Cortex of kidney (tissue), 1 donor: ENCODE measurements around the gene HOXC10.

ENCODE experiments used
- DNase-seq: peaks from one replicate; lab custom pipeline; 2025; lab: John Stamatoyannopoulos, UW

HOXC10 gene

DNA sequence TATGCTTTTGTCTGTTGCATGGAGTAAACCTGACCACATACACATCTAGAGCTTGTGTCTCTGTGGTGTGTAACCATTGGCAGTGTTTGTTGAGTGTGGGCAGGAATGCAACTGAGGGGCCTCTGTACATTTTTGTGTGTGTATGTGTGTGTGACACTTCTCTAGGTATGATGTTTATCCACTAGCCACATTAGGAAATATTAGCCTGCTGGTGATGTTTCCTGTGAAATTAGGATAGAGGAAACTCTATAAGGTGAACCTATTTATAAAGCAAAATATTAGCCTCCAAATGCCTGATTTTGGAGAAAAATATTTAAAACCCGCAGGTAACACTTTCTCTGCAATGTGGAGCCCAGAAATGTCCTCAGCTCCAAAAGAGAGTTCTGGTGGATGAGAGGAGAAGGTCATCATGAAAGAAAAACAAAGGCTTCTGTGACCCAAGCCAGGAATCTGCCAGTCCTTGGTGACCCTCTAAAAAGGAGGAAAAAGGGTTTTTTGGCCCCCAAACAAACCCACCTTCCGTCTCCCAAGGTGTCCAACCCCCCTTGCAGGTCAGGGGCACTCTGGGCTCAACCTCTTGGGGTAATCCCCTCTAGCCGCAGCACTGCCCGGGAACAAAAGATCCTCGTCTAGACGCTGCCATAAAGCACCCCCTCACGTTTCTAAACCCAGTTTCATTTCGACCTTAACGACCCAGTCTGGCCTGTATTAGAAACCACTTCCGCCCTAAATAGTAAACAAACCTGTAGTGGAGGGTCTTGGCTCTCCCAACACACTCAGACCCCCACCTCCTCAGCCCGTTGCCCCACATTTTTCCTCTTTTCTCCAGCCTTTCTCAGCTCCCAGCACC is 7.1 kb upstream of the HOXC10 start:
- DNase-seq, result no peak

DNA sequence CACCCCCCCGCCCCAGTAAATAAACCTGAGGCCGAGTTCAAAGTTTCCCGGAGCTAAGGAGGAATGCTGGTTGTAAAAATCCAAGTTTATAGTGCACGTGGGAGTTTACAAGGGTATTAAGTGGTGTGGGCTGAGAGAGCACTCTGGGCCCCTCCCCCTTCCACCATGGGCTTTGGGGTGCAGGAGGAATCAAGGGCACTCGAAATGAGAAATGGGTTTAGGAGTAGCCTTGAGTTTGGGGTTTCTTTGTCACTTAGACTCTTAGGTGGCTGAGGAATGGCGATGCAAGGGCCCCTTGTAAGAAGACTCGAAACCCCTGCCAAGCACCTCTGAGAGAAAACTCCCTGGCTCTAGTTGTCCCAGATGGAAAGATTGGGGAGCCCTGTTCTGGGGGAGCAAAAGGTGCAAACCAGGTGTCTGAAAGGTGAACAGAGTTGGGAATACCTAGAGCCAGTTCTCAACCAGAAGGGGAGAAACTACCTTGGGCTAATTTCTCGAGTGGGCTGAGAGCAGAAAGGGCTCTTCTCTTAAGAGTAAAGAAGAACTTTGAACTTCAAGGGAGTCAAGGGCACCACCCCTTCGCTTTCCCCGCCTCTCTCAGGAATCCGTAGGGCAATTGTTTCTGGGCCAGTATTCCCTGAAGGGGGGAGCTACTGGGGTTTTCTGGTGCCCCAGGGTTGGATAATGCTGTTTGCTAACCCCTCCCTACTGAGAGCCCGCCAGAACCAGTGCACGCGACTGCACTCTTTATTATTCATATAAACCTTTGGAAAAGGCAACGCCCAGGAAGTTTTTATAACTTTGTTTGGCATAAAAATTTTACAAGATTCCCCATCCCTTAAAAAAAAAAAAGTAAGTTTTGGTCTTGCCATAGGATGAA is 6.2 kb upstream of the HOXC10 start:
- DNase-seq, result no peak

DNA sequence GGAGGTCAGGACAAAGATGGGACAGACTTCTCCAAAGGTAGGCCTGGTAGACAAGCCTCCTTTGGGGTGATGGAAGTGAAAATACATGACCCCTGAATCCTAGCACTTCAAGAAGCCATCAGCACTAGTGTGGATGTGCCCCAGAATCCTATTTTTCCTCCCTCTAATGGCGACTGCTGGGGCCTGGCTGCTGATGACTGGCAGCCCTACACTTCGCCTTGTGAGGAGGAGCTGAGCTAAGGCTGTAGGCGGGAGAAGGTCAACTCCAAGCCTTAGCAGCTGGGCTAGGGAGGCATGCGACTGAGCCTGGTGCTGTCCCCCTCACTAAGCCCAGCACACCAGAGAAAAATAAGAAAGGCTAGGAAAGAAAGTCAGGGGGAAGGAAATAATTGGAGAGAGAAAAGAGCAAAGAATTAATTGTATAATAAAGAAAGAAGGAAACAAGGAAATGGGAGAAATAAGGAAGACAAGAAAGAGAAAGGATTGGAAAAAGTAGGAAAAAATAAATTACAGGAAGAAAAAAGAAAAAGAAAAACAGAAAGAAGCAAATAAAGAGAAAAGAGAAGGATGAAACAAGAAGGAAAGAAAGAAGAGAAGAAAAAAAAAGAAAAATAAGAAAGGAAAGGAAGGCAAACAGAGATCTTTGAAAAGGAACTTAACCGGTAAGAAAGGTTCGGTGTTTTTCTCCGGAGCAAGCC is 4.7 kb upstream of the HOXC10 start:
- DNase-seq, result no peak

DNA sequence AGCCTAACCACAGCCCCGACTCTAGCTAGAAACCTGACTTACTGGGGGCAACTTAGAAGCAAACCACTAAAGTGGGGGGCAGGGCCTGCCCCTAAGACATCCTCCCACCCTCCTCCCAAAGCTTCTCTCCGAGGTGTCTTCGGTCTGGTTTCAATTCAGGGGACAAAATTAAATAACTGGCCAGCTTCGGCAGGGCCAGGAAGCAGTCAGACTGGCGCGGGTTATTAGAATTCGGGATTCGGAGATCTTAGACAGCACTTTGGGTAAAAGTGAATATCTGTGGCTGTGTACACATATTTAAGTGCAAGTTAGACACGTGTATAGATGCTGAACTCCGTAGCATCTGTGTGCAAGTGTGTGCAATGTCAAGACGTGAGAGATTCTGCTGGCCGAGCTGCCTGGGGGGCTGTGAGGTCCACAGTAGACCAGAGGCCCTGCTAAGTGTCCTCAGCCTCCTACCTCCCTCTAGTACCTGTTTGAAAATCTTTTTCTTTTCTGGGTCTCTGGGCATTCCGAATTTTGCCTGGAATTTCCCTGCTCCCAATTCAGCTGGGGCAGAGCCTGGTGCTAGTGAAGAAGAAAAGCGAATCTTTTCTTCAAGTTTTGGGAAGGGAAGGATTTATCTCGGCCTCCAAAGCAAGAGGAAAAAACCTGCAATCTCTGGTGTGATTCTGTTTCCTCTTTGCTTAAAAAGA is 4.0 kb upstream of the HOXC10 start:
- DNase-seq, result no peak

DNA sequence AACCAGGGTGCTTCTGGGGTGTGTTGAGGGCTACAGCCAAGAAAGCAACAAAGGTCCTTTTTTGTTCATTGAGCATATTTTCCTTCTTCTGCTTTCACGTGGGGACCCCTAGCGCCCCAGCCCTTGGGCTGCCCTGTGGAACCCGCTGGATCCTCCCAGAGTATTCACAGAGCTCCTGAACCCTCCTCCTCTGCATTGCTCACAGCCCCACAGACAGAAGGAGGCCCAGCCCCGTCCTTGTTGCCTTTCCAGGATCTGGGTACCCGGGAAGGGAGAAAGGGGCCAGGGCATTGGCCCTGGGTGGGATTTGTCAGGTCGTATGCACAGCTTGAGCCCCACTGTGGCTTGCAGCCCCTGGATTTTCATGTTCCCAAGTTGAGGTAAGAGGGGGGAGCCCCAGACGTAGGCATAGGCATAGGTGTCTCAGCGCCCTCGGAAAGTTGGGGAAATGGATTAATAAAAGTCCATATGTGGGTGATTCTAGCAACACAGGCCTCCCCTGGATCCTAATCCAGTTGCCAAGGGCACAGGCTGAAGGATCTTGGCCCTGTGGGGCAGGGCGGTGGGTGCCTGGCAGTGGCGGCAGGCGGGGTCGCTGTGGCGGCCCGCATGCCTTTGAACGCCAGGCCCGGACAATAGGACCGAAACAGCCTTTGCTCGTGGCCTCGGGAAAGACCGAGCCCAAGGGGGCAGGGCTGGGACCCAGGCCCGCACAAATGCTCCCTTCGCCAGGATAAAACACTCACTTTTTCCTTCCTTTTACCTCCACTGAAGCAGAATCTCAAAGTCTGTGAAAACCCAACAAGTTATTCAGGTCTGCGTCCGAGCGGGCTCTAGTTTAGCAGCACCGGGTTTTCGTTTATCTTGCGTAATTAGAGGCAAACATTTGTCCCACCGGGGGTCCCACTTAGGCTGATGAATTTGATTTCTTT is 3.0 kb upstream of the HOXC10 start:
- no peak for DNase-seq

DNA sequence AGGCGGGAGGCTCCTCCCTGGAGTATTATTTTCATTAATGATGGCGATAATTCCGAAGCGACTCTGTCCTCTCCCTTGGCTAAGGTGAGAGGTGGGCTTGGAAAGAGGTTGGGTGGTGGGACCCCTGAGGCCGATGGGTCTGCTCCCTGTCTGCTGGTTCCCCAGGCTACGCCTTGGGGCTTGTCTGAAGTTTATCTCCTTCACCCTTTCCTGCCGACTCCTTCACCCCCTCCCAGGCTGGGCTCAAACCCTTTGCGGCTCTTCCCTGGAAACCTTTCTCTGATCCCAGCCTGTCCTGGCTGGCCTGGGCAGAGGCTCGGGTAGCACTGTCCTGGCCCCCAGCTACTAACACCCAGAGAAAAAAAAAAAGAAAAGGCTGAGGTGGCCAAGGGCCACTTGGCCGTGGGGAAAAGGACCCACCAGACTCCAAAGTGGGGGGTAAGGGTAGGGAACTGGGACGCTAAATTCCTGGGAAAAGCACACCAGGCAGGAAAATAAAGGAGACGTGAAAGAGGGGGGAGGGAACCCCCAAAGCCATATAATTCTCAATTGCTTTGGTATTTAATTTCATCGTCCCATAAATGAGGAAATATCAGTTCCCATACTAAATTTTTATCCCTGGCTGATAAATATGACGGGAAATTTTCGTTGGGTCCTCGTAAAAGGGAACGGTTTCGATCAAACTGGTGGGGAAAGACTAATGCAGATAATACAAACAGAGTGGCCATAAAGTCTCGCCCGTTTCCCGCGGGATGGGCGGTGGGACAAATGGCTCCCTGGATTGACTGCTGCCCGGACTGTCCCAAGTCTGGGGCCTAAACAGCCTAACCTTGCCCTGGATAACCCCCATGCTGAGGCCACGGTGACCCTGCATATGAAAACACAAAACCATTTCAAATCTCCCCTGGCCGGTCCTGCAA is 2.0 kb upstream of the HOXC10 start:
- no peak for DNase-seq

DNA sequence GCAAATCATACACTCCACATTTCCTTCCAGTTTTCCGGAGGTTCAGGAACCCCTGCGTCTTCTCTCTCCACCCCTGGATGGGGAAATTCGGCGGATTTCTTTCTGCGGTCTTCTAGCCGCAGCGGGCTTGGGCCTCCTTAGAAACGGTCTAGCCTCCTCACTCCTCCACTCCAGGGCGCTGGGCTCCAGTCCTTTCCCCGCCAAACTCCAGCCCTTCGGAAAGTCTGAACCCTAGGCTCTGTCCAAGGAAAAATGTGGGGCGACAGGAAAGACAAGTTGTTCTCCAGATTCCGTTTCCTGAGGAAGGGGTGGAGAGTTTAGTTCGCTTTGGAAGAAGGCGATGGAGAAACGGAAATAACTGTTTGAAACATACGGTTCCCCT is 1.4 kb upstream of the HOXC10 start:
- DNase-seq, result no peak

DNA sequence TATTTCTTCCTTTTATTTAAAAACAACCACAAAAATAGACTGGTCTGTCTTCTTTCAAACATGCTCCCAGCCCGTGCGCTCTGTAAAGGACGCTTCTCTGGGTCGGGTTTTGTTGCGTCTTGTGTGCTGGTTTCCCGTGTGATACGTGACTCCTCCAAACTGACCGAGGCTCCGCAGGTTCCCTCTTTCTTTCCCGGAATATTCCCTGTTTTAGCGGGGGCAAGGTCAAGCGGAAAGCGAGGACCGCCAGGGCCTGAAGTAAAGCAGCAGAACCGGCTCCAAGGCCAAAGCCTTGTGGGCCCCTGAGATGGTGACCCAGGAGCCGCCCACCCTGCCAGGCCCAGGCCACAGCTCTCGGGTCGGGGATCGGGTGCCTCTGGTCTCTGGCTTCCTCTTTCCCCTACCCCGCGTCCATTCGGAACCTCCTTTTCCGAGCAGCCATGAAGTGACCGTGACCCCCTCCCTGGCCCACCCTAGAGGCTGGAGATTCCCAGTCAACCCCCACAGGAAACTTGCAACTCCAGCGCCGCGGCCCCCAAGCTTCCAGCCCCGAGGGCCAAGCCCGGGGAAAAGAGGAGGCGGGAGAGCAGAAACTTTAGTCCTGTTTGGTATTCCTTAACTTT is 885 bp upstream of the HOXC10 start:
- DNase-seq, result no peak

DNA sequence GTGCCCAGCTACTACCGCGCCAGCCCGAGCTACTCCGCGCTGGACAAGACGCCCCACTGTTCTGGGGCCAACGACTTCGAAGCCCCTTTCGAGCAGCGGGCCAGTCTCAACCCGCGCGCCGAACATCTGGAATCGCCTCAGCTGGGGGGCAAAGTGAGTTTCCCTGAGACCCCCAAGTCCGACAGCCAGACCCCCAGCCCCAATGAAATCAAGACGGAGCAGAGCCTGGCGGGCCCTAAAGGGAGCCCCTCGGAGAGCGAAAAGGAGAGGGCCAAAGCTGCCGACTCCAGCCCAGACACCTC is 697 bp downstream of the HOXC10 start:
- no peak for DNase-seq

DNA sequence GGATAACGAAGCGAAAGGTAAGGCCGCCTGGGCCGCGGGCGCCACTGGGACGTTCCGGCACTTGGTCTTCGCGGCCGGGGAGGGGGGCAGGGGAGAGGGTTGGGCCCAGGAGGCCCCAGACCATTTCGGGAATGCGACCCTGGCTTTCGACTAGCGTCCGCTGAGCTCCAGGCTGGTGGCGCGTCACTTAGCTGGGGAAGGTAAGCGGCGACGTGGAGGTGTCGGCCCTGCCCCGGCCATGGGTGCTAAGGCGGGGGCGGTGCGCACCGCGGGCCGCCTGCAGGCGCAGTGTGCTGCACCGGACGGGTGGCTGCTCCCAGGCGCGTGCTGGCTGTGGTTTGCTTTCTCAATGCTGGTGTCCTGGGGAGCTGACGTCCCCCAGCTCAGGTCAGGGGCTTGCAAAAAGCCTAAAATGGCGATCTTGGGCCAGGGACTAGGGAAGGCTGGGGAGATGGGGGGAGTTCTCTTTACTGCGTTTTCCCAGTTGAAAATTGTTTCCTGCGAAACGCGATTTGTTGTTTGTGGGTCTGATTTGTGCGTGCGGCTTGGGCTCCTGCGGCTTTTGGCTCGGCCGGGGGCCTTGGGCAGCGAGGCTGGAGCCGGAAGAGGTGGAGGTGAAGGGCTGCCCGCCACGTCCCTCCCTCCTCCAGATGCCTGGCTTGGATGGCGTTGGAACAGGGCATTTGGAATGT is 1.2 kb downstream of the HOXC10 start:
- DNase-seq, result no peak

DNA sequence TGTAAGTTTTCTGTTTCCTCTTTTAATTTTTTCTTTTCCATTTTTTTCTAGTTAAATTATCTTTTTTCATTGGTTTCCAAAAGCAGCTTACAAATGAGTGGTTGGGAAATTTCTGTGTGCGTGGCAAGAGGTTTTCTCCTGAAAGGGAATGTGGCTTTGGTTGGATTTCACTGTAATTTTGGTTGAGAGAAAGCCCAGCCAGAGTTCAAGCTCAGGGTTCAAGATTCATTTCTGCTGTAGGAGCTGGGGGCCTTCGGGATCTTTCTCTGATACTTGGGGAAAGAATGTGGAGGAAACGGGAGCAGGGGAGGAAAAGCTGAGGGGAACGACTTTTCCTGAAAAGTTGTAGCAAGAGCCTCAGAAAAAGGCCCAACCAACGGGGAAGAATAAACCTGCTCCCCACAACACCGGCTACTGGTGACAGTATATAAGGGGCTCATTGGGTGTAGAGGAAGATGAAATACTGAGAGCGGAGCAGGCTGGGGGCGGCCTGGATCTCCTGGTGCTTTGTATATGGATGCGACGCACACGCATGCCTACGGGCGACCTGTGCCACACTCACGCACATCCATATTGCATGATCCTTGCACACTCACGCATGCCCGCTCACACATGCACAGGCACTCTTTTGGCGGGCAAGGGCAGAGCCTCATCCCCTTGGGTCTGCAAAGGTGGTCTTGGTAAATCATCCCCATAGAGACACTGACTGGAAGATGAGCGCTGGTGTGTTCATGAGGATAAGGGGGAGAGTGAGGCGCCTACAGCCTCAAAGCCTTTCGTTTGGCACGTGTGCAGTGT is 1.9 kb downstream of the HOXC10 start:
- DNase-seq, result no peak

DNA sequence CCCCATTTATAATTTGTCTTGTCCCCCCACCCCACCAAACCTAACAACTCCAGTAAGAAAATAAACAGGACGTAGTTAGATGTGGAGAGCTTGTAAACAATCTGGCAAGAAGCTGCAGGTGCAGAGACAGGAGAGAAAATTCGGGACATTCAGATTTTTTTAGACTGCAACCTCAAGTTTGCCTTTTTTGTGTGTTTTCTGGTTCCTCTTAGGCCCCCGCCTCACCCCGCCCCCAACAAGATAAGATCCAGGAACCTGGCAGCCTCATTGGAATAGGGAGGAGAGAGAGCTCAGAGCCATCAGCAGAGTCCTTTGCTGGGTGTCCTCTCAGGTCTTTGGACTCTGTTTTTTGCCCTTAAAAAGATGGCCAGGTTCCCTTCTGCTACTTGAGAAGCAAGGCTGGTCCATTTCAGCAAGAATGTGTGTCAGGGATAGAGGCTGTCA is 2.9 kb downstream of the HOXC10 start:
- no peak for DNase-seq

DNA sequence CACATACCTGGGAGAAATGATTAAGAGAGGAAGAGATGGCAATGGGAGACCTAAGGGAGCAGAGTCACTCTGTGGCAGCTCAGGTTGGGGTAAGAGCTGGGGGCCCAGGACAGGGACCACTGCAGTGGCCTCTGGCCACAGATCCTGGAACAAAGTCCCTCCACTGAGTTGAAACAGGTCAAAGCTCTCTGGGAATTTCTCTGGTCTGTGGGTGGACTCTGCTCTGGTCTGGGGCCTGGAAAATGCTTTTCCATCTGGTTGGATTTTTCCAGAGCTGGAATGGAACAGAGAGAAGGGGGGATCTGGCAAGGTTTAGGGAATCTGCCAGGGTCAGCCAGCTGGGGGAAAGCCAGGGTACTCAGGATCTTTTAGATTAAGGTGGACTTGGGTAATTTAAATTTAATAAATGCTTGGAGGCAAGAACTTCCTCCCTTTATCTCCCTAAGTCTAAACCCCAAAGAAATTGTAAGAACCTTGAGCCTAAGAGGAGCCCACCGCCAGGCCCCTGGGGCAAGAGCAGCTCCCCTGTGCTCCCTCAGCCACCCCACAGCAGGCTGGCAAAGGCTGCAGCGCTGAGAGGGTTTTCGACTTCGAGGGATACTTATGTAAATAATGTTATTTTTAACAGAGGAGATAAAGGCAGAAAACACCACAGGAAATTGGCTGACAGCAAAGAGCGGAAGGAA is 3.7 kb downstream of the HOXC10 start:
- no peak for DNase-seq

DNA sequence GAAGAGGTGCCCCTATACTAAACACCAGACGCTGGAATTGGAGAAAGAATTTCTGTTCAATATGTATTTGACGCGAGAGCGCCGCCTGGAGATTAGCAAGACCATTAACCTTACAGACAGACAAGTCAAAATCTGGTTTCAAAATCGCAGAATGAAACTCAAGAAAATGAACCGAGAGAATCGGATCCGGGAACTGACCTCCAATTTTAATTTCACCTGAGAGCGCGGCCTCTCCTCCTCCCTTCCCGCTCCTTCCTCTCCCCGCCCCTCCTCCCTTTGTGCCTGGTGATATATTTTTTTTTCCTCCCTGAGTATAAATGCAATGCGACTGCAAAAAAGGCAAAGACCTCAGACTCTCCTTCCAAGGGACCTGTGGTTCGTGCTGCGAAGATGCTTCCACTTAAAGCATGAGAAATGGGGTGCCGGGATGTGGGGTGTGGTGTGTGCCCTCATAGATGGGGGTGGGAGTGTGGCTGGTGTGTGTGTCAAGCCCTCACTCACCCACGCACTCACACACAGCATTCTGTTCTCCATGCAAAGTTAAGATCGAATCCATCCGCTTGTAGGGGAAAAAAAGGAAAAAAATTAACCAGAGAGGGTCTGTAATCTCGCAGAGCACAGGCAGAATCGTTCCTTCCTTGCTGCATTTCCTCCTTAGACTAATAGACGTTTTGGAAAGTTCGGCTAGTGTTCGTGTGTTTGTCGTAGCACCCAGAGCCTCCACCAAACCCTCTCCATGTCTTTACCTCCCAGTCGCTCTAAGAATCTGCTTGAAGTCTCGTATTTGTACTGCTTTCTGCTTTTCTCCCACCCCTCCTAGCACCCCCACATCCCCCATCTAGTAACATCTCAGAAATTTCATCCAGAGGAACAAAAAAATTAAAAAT is 4.5 kb downstream of the HOXC10 start:
- DNase-seq, result no peak

DNA sequence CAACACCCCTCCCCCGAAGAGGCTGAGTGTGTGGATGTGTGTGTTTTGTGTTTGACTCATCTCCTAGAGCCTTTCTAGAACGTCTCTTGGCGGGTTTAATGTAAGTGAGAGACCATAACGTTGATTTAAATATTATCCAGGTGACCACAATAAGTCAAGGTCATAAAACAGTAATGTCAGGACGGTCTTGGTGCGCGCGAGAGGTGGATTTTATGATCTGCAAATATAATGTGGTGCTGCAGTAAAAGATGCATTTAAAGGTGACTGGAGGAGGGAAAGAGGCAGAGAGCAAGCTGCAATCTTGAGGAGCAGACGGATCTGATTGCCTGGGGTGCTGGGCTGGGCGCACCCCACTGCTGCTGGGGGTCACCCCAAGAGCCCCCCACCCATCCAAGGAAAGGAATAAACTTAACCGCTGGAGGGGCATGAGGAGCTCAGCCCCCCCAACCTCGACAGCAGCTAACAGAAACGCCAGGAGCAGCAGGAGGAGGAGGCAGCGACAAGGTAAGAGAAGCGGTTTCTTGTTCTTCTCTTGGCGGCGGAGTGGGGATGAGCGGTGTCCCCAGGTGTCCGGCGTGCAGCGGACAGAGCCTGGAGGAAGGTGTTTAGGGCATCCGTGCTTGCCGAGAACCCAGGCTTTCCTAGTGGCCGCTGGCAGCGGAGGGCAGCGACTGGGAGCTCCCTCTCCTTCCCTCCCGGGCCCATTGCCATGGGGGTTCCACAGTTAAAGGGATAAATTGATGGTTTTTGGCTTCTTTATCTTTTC is 5.5 kb downstream of the HOXC10 start:
- DNase-seq, result no peak

DNA sequence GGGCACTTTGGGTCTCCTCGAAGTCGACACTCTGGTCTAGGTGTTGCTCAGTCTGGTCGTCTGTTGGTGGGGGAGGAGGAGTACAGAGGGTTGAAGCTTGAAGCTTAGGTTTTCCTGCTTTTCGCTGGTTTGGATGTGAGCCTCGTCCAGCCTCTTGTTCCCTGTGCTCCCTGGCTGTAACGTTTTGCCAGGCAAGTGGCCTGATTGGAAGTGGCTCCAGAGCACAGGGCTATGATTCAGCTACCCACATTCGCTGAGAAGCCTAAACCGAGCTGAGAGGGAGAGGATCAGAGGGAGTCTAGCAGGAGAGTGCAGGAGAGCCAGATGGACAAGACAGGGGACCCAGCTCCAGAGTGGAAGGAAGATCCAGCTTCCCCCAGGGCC is 6.1 kb downstream of the HOXC10 start:
- no peak for DNase-seq
